SK-N-MC (cell line): ENCODE results near the gene PITPNC1.

Experiments used
- EZH2 ChIP-seq: fragments of 200-600 bp; sonication (generic); IDR thresholded peaks from one replicate; pipeline ENCODE4 v1.6.1; 2017; ENCODE audit warnings: antibody characterized with exemption
- POLR2AphosphoS5 ChIP-seq: IDR thresholded peaks from 2 replicates; pipeline ENCODE4 v1.6.1; 2012; ENCODE audit warnings: mild to moderate bottlenecking, low read depth, low read length, borderline replicate concordance

DNA sequence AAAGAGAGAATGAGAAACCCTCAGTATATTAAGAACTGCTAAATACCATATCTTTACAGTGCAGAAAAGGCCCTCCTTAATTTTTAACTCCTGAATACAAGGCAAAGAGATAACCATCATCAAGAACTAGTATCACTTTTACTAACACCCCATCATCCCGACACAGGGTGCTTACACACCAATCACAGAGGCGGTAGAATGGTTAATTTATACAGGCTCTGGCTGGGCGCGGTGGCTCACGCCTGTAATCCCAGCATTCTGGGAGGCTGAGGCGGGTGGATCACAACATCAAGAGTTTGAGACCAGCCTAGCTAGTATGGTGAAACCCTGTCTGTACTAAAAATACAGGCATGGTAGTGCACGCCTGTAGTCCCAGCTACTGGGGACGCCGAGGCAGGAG is 14.9 kb upstream of the PITPNC1 start:
- no peak for TF ChIP-seq EZH2
- TF ChIP-seq POLR2AphosphoS5 = no peak
